GM18508 (cell line): ENCODE data around the gene INSYN2B.
A peak's percentile ranks its signal among the peaks of the same experiment; 100 is the strongest.
"Not testable (repeated sequence)": the region's sequence is repeated elsewhere in the genome, so short reads cannot be mapped to it uniquely, and the experiment has no call there.

Source experiments
- ATAC-seq: cut with Tn5 transposase; IDR thresholded peaks from one replicate; pipeline ENCODE4 v1.9.1; 2021; ENCODE audit warnings: moderate number of reproducible peaks; ENCODE audit not compliant: insufficient read depth, unreplicated experiment

INSYN2B gene

DNA sequence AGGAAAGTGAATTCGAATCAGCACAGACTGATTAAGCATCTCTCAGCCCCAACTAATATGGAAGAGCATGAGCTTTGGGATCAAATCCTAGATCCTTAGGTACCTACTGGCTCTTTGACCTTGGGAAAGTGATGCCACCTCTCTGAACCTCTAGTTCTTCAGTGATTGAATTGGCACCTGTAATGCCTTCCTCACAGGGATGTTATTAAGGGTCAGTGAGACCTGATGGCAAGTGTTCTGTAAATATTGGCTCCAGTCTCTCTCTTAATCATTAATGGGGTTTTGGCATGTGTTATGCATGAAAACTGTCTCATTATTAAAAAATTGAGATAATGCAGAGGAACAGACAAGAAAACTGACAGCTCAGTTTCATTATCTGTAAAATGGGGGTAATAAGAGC, 115.8 kb downstream of the INSYN2B start:
- no peak for ATAC-seq

DNA sequence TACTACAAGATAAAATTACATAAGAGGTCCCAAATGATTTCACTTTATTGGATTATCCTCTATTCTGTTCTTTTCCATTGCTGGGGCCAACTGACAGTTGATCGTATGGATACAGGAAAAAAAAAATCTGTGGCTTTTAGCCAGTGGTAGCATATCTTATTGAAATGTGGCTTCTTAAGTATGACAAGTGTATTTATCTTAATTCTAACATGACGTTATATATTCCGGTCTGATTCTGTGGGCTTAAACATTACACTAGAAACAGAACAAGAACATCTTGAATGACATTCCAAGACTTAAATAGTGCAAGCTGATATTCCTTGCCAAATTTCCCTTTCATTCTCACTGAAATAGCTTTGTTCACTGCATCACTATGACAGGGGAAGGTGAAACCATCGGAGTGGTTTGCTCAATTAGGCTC, 117.9 kb downstream of the INSYN2B start:
- ATAC-seq, result no peak

DNA sequence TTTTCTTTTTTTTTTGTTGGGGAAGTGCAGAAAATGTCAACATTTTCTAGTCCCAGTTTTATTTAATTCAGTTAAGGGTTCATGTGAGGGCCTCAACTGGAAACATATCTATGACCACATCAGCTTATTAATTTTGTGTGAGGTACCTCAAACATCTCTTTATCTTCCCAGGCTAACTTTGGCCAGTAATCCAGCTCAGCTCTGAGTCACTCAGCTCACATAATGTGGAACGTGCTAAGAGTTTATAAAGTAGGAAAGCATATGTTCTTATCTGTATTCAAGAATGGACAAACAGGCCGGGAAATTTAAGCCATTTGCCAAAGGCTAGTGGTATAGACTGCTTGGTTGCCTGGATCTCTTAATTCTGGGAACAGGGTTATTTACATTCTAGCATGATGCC, 118.4 kb downstream of the INSYN2B start:
- no peak for ATAC-seq

DNA sequence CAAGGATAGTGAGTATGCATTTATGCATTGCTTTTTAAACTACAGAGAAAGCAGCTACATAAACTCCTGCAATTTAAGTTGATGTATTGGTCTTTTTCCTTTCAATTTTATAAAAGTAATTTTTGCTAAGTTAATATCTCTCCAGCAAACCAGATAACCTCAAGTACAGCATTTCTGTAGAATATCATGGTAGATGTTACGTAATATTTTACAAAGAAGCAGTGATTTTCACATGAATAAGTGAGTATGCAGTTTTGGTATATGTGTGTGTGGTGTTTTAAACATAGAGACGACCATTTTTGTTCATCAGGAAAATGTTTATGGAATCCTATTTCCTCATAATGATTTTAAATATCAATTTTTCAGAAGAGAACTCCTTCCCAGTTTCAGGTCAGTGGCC, 118.9 kb downstream of the INSYN2B start:
- no peak for ATAC-seq

DNA sequence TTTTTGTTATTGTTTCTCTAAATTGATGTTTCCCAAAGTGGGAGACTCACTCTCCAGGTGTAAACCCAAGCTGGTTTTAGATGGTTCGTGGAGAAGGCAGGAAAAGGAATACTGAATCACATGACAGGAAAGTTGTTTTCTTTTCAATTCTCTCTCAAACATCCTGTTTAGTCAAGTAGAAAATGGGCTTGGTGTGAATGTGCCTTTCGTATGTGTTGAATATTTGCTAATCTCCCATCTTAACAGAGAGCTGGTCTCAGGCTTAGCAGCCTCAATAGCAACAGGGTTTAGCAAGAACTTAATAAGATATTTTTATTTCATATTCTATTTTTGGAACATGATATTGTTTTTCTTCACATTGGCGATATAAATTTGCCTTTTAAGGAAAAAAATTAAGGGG, 119.7 kb downstream of the INSYN2B start:
- no peak for ATAC-seq

DNA sequence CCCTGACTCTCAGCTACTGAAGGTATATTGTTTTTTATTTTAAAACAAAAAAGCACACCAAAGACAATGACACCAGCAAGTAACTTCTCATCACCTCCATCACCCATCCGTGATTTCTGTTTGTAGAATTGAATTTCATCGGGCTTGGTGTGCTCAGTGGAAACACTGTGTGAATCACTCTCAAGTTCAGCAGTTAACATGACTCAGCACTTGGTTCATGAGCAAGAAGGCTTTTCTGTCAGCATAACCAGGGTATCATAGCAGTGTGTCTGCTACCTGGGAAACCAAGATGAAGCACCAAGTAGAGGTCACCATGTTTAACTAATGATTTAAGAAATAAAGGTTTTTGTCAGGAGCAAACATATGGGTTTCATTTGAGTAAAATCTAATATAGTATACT, 123.7 kb downstream of the INSYN2B start:
- ATAC-seq, result no peak

DNA sequence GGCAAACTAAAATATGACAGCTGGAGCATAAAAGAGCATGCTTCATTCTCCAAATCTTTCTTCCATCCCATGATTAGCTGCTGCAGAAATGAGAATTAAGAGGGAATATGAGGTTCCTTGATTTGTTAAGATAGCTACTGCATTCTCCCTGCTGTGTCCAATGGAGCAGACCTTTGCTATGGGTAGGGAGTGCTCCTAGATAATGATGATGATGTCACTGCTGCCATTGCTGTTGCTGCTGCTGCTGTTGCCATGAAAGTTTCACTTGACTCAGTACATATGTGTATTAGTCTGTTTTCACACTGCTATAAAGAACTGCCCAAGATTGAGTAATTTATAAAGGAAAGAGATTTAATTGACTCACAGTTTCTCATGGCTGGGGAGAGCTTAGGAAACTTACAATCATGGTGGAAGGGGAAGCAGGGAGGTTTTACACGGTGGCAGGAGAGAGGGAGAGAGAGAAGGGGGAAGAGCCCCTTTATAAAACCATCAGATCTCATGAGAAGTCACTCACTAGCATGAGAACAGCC, 128.9 kb downstream of the INSYN2B start:
- no peak for ATAC-seq

DNA sequence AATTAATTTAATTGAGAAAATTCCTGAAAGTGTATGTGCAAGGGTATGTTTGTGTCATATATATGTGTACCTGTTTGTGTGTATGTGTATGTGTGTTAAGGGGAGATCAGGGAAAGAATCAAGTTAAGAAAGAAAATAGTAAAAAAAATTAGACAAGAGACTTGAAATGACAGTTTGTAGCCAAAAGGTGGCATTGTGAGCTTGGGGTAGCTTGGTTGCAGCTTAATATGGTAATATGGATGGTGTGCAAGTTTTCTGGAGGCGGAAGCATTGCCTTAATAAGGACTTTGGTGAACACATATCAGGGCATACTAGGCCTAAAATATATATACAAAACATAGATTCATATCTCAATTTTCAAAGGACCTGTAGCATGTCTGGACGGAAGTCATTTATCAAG, 129.9 kb downstream of the INSYN2B start:
- ATAC-seq, result no peak

DNA sequence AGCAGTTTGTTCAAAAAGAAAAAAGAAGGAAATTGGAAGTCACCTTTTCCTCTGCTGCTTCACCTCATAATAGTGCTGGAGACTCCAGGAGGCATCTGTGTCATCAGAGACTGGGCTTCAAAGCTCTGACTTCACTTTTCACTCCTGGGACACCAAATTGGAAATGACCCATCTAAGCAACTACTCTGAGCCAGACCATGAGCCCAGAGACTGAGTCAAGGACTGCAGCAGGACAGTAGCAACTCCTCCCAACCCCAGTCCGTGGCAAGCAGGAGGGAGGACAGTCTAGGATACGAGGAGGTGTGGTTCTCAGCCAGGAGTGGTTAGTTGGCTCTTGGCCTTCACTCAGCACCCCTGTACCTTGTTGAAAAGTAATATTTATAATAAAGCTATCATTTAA, 131.5 kb downstream of the INSYN2B start:
- ATAC-seq, result no peak

DNA sequence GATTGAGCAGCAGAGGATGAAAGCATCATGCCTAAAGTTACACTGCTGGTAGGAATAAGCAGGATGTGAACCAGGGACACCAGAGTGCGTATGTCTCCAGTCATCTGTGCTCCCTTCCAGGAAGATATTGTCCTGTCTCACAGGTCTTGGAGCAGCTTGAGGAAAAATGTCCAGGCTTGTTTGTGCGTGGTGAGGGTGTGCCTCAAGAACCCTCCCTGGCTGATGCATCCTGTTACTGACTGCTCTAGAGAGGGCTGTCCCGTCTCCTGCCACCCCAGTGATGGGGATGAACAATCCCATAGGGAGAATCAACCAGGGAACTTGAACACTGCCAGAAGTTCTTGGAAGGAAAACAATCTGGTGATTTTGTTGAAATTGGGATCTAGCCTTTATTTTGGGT, 132.0 kb downstream of the INSYN2B start:
- ATAC-seq, result no peak

DNA sequence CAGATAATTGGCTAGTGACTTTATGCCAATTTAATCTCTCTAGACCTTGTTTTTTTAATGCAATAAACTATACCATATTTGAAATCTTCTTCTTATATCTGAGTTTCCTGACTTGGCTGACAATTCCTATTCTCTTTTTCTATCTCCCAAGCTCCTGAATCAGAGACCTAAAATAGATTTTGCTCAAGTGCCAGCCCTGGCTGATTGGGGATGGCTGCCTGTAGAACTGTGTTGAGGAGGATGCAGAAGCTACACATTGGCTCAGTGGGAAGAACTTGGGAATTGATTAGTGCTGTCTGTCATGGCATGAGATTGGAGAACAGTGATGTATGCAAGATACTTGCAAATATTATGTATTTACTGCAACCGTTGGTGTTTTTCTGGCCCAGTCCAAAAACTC, 132.8 kb downstream of the INSYN2B start:
- no peak for ATAC-seq

DNA sequence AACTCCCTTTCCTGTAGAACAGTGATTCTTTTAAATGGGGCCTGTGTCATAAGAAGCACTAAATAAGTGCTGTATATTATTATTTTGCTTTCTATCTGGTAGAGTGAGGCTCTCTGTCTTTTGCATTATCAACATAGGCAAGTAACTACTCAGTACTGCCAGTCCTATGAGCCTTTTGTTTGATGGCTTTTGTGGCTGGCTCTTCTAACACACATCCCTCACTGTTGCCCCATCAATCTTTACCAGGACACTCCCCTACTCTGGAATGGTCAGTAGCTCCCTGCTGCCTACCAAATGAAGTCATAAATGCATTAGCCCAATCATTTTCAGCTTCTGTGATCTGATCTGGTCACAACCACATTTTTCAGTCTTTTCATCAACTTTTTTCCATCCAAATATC, 137.6 kb downstream of the INSYN2B start:
- ATAC-seq, result no peak

DNA sequence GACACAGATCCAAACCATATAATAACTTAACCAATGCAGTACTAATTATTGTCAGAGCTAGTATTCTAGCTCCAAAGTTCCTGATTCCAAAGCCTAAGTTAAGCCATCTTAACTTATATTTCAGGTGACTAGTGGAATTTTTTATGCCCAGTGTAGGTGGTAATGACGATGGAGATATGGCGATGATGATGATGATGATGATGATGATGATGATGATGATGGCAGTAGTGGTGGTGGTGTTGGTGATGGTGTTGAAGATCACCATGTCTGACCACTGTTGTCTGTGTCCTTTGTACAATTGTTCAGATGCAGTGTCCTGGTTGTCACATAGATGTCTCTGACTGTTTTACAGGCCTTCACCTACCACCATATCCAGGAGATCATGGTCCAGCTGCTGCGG, 139.9 kb downstream of the INSYN2B start:
- ATAC-seq, result no peak

DNA sequence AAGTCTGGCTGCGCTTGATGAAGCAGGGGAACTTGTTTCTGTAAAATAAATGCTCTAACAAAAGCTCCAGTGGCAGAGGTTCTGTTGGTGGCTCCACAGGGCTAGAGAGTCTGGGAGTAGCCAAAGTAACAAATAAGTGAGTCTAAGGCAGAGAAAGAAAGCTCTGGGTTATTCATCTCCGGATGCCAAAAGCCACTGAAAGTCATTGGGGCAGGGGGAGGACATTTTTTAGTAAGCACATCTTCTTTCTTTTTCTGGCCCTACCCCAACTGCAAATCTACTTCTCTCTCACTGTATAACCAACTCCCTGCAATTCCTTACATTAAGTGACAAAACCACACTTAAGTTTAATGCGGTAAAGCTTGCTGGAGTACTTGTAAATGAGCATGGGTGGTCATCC, 141.6 kb downstream of the INSYN2B start:
- no peak for ATAC-seq

DNA sequence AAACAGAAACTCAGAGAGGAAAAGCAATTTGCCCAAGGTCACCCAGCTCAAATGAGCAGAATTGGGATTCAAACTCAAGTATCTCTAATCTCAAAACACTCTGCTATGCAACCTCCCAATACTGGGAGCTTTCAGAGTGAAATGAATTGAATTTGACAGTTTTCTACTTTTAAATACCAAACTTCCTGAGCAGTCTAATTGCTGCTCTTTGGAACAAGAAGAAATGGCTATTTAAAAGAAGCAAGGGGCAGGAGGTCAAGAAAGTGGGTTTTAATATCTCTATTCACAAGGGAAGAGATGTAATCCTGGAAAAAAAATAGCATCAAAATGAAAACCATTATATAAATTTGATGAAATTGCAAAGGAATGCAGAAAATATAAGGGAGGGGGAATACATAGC, 142.6 kb downstream of the INSYN2B start:
- no peak for ATAC-seq

DNA sequence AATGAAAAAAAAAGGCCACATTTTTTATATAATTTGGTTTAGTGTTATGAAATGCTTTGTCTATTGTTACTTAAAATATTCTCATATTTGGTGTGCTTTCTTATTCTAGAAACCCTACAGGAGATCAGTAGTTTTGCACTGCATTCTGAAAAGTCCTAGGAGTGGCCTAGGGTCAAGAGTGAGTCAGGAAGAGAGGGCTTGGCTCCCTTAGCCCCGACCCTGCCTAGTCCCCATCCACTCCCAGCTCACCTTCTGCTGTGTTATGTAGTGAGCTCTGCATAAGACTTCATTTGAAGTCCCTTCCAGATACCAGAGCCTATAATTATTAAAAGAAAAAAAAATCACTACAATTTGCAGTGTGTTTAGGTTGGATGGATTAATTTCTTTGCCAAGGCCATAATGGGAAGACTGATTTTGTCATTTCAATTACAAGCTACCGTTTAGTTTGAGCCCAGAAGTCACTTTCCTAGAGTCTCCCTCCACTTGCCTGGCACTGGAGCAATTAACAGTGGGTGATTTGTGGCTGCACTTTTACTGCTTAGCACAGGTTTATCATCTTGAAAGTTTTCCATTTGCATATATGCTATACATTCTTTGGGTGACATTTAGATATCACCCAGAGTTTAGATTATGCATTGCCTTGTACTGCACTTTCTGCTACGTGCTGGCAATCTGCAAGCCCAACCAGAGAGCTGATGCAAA, 143.3 kb downstream of the INSYN2B start:
- ATAC-seq, result no peak

DNA sequence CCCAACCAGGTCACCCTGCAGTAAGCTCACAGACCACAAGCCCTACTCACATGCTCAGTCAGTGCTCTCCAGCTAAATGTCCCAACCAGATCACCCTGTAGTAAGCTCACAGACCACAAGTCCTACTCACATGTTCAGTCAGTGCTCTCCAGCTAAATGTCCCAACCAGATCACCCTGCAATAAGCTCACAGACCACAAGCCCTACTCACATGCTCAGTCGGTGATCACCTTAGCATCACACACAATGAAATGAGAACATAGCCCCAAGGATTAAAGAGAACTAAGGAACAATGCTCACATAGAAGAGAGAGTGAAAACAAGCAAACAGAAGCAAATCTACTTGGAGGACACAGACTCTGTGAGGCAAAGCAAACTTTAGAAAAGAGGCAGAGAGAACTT, 145.8 kb downstream of the INSYN2B start:
- not testable (repeated sequence) for ATAC-seq

DNA sequence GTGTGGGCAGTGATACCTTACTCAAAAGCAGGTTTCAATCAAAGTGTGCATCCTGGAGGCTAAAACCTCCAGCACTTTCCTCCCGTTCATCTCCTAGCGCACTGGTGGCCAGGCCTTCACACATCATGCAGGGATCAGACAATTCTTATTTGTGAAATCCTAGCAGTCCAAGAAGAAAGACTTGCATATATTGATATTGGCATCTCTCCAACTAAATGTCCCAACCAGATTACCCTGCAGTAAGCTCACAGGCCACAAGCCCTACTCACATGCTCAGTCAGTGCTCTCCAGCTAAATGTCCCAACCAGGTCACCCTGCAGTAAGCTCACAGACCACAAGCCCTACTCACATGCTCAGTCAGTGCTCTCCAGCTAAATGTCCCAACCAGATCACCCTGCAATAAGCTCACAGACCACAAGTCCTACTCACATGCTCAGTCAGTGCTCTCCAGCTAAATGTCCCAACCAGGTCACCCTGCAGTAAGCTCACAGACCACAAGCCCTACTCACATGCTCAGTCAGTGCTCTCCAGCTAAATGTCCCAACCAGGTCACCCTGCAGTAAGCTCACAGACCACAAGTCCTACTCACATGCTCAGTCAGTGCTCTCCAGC, 146.5 kb downstream of the INSYN2B start:
- ATAC-seq, result not testable (repeated sequence)

DNA sequence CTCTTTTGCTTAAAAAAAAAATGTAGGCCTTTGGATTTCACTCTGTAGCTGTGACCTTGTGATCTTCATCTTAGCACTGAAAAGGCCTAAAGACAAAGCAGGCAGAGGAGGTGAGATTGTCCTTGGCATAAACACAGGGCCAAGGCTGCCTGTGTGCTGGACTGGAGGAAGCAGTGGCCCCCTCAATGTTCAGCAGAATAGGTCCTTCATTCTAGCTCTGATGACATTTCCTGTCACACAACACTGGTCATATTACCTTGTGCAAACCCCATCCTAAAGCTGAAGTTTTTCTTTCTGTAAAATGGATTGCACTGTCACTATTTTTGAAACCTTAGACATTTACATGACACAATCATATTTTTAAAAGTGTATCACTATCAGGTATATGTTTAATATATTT, 147.4 kb downstream of the INSYN2B start:
- ATAC-seq, result no peak

DNA sequence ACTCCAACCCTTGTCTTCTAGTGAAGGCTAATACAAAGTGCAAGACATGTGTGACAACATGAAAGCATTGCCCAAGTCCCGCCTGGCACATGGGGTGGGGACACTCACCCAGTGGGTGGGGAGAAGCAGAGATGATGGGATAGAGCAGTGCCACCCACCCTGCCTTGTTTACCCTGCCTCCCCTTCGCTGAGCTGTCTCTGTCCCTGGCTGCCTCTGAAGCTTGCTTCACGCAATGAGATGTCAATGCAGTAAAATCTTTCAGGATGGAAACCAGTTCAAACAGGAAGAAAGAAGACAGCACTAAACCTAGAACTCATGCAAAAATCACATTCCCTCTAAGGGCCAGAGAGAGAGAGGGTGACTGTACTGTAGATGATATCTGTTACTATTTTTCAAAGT, 148.0 kb downstream of the INSYN2B start:
- no peak for ATAC-seq

DNA sequence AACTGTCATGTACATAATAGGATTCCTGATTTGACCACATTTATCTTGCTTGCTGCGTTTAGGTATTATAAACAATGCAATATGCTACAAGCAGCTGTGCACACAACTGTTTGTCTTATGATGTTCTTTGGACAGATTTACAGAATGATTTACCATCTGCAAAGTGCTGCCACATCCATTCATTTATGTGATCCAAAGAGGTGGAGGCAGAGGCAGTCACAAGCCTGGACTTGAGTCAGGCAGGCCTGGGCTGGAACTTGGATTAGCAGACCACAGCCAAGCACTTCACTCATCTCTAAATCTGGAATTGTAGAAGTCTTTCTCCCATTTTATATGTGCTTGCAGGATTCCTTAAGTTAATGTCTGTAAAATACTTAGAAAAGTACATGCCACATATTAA, 149.0 kb downstream of the INSYN2B start:
- no peak for ATAC-seq

DNA sequence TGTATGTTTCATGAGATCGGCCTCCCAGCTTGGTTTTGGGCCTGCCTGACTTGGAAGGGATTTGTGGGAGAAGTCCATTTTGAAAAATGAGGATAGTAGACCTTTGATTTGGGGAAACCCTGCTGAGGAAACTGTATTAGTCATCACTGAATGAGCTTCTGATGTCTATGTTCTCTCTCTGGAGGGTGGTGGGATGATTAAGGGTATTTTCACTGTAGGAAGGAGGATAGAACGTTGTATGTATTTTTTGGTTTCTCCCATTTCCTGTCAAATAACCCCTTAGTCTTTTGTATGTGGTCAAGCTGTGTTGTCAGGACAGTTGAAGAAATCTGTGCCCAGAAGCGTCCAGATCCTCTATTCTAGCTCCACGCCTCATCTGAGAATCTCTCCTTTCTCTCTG, 151.9 kb downstream of the INSYN2B start:
- peak; percentile 63 for ATAC-seq
